Heart right ventricle (tissue), 16 donors: ENCODE measurements around the gene MAP10. TPM values are rescaled to one million over a fixed set of nuclear protein-coding genes. Genes with fewer than 3 reads are reported as not detected.

Experiments
- ATAC-seq, 8 donors: fragments of 200-7000 bp; cut with Tn5 transposase; one replicate each; pipeline ENCODE4 v1.9.1; 2020; ENCODE audit warnings: mild to moderate bottlenecking in 8 of 8, moderate library complexity in 8 of 8, moderate number of reproducible peaks in 1 of 8
- DNase-seq, 2 donors: peaks; one replicate each; pipeline ENCODE4 v3.0.0-alpha.2; 2020
- H3K27ac ChIP-seq, 10 donors: fragments of 200-600 bp; sonication (generic) in 2 of 10; one replicate each; pipeline versions ENCODE4 v1.5.0 to v1.8.0; 2020 to 2022; ENCODE audit warnings: mild to moderate bottlenecking in 3 of 10
- H3K27me3 ChIP-seq, 7 donors: fragments of 200-600 bp; one replicate each; pipeline ENCODE4 v1.8.0; 2021 to 2022; ENCODE audit warnings: mild to moderate bottlenecking in 2 of 7
- H3K36me3 ChIP-seq, 9 donors: fragments of 200-600 bp; sonication (generic) in 1 of 9; one replicate each; pipeline versions ENCODE4 v1.5.0 to v1.8.0; 2020 to 2022; ENCODE audit warnings: mild to moderate bottlenecking in 2 of 9
- H3K4me1 ChIP-seq, 9 donors: fragments of 200-600 bp; sonication (generic) in 1 of 9; one replicate each; pipeline versions ENCODE4 v1.5.0 to v1.8.0; 2020 to 2022; ENCODE audit warnings: mild to moderate bottlenecking in 4 of 9
- H3K4me3 ChIP-seq, 10 donors: fragments of 200-600 bp; sonication (generic) in 2 of 10; one replicate each; pipeline versions ENCODE4 v1.5.0 to v1.8.0; 2020 to 2022; ENCODE audit warnings: mild to moderate bottlenecking in 7 of 10, moderate library complexity in 2 of 10
- H3K9me3 ChIP-seq, 11 donors: fragments of 200-600 bp in 10 of 11; sonication (generic) in 2 of 11; one replicate each; pipeline versions ENCODE4 v1.5.0 to v1.8.0; 2013 to 2022; ENCODE audit warnings: mild to moderate bottlenecking in 2 of 11, control low read depth in 1 of 11, moderate library complexity in 1 of 11
- WGBS, 2 donors: extraction: QIAGEN DNeasy Blood & Tissue Kit; methylation state at CpG; one replicate each; pipeline ENCODE4 v1.1.7; 2013; ENCODE audit warnings: inconsistent platforms in 1 of 2; 5-methylcytosine and 5-hydroxymethylcytosine counted together
- intact Hi-C, 10 donors: fragments of 100-400 bp; cut with DNase I; formaldehyde crosslinking; loops; one replicate each; pipeline versions ENCODE4 v1.11.1 to v1.14.2; 2022
- polyA plus RNA-seq, 2 donors: library from polyadenylated mRNA; stranded (reverse); fragments of 200-250 nt; gene quantifications; one replicate each; pipeline ENCODE4 v1.2.3, GENCODE V29; 2013
- total RNA-seq, 10 donors: library from RNA; stranded (reverse); fragmentation: NEBNext Ultra II Directional in 3 of 10; extraction: Animal tissue kit (Norgen Biotek cat#: 25700) in 3 of 10; gene quantifications; one replicate each; pipeline versions ENCODE4 v1.2.1 to v1.2.4, GENCODE V29; 2021 to 2023
- TF ChIP-seq, protein P1 (sequence below), 9 donors: fragments of 200-600 bp; sonication (generic) in 2 of 9; IDR thresholded peaks; one replicate each; pipeline versions ENCODE4 v1.5.0 to v1.8.0; 2021 to 2022; ENCODE audit warnings: antibody characterized with exemption in 9 of 9, mild to moderate bottlenecking in 5 of 9, moderate library complexity in 1 of 9
- donor health status: Arrhythmogenic right ventricular cardiomyopathy.
- donor health status: ischemic (EF 13 %, LVEDD 7.1; RV severe dilation, severe dysfunction).
- donor health status: healthy with polysubstance abuse.
- donor health status: DM: no; HTN: yes; CAD: no.
- donor health status: DM: no; HTN: no; CAD: no.
- donor health status: ischemic (EF 25% LVEDD 6.9; RV normal size, moderate dysfunction).
- donor health status: ischemic (EF 25% LVEDD 5.7; RV mildly dilated, moderate dysfunction).
- donor health status: healthy.
- donor health status: DM: yes; HTN: yes; CAD: no.
- donor health status: Ischemic cardiomyopathy.
- donor health status: ischemic (EF 35%, LVEDD 5.7; RV mildly dilated, moderate dysfunction).
- donor health status: nonischemic (EF 11% LVEDD 7.7; RV severe dilation, severe dysfunction).
- donor health status: DM: yes; HTN: yes; CAD: no.
- donor health status: PGD.
- donor health status: ischemic (EF 29% LVEDD 5.4; RV normal size, mild dysfunction).
- donor health status: nonischemic (EF 23%, LVEDD 6.1; RV moderate dilation, normal function).

Gene MAP10
- total and polyA plus RNA-seq, 12 donors = 1.1 to 4.8 (median 3.8) TPM

- 88 to 91% methylated on average over 6 of the region's 6 CpGs for WGBS, 2 donors
- peaks cover 0 to 8% (median 0%) of the 10 kb centered on the region in 11 donors for H3K9me3 ChIP-seq
- no peak overlapping the region for H3K4me3 ChIP-seq
- TF ChIP-seq, protein P1, sequence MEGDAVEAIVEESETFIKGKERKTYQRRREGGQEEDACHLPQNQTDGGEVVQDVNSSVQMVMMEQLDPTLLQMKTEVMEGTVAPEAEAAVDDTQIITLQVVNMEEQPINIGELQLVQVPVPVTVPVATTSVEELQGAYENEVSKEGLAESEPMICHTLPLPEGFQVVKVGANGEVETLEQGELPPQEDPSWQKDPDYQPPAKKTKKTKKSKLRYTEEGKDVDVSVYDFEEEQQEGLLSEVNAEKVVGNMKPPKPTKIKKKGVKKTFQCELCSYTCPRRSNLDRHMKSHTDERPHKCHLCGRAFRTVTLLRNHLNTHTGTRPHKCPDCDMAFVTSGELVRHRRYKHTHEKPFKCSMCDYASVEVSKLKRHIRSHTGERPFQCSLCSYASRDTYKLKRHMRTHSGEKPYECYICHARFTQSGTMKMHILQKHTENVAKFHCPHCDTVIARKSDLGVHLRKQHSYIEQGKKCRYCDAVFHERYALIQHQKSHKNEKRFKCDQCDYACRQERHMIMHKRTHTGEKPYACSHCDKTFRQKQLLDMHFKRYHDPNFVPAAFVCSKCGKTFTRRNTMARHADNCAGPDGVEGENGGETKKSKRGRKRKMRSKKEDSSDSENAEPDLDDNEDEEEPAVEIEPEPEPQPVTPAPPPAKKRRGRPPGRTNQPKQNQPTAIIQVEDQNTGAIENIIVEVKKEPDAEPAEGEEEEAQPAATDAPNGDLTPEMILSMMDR (IDR thresholded peaks at IDR 0.05) = no peak
- H3K27me3 ChIP-seq = no peaks in the 10 kb centered on the region
- H3K36me3 ChIP-seq = no peaks in the 10 kb centered on the region
- DNase-seq (no peak), ATAC-seq (no peak)
- peaks cover 0 to 11% (median 0%) of the 10 kb centered on the region in 9 donors for H3K4me1 ChIP-seq
- intact Hi-C loops = no loop called here
- H3K27ac ChIP-seq = no peak overlapping the region
Measured at GRCh38 chr1:232841823-232842565, 36.8 kb downstream of the MAP10 start.

- peaks cover 0 to 8% (median 0%) of the 10 kb centered on the region in 11 donors for H3K9me3 ChIP-seq
- intact Hi-C loops = no loop called here
- no peaks in the 10 kb centered on the region for H3K36me3 ChIP-seq
- H3K27me3 ChIP-seq = no peaks in the 10 kb centered on the region
- WGBS, 2 donors = 89% methylated on average over 5 of the region's 5 CpGs
- no peak for ATAC-seq
- no peak for DNase-seq
- H3K27ac ChIP-seq = no peak overlapping the region
- TF ChIP-seq, protein P1 (IDR thresholded peaks at IDR 0.05) = no peak
- H3K4me3 ChIP-seq = no peak overlapping the region
- peaks cover 0 to 11% (median 0%) of the 10 kb centered on the region in 9 donors for H3K4me1 ChIP-seq
Measured at GRCh38 chr1:232844791-232845190, 39.6 kb downstream of the MAP10 start.

DNA sequence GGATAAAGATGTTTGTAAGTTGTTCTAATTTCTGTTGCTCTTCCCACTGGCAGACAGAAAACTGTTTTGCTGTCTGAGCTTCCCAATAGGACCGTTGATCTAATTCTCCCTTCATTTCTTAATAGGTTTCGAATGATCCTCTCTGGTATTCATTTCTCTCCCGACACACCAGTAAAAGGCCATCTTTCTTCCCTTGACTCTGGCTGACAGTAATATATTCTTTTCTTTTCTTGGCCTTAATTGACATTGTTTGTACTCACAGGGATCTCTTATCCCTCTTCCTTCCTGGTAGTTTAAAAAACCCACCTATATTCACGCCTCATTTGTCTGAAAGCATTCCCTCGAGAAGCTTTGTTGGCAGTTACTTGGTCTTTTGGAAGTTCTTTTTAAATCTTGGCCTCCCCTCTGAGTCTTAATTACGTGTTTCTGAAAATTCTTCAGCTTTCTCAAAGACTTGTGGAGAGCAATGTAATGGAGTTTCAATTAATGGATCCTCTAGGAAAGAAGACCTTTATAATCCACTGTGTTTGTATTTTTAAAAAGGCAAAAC lies 40.3 kb downstream of the MAP10 start:
- H3K27ac ChIP-seq = peak overlapping the region in 2 of 10 donors; percentile 25 to 55
- H3K36me3 ChIP-seq = no peaks in the 10 kb centered on the region
- H3K4me1 ChIP-seq = peaks cover 0 to 11% (median 0%) of the 10 kb centered on the region in 9 donors
- peaks cover 0 to 8% (median 0%) of the 10 kb centered on the region in 11 donors for H3K9me3 ChIP-seq
- TF ChIP-seq, protein P1 (IDR thresholded peaks at IDR 0.05) = no peak
- WGBS, 2 donors = 53 to 62% methylated on average over 6 of the region's 6 CpGs
- intact Hi-C loops = no loop called here
- ATAC-seq (peak in 1 of 8 donors; percentile 34), DNase-seq (no peak)
- no peaks in the 10 kb centered on the region for H3K27me3 ChIP-seq
- no peak overlapping the region for H3K4me3 ChIP-seq

DNA sequence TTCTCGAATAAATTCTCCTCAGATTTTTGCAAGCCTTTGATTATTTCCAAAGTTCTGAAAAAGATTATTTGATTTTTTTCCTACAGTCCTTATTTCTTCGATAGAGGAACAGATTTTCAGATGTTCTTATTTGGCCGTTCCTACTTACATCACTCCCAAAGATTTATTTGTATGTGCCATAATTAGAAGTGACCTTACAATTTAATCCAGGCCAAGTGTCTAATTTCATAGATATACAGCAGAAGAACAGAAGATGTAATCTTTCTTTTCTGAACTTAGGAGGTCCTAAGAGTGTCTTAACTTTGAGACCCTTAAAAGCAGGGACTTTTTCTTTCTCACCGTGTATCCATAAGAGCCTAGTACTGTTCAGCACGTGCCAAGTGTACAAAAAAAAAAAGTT lies 46.3 kb downstream of the MAP10 start:
- no peaks in the 10 kb centered on the region for H3K36me3 ChIP-seq
- no peaks in the 10 kb centered on the region for H3K9me3 ChIP-seq
- WGBS, 2 donors = 57 to 70% methylated on average over 5 of the region's 5 CpGs
- H3K27ac ChIP-seq = no peak overlapping the region
- no peaks in the 10 kb centered on the region for H3K27me3 ChIP-seq
- H3K4me1 ChIP-seq = no peaks in the 10 kb centered on the region
- no peak overlapping the region for H3K4me3 ChIP-seq
- intact Hi-C loops = no loop called here
- ATAC-seq (no peak), DNase-seq (no peak)
- TF ChIP-seq, protein P1 (IDR thresholded peaks at IDR 0.05) = no peak
